Fibroblast of skin of back (primary cell): Measurements from ENCODE around the gene SLC35G2.
"Not testable (repeated sequence)": the region's sequence is repeated elsewhere in the genome, so short reads cannot be mapped to it uniquely, and the experiment has no call there.

ENCODE experiments used
- DNase-seq: peaks from one replicate; pipeline ENCODE4 v3.0.0-alpha.2; 2013

SLC35G2 gene

GRCh38 chr3:136835089-136835812 lies 16.3 kb downstream of the SLC35G2 start:
- no peak for DNase-seq

DNA sequence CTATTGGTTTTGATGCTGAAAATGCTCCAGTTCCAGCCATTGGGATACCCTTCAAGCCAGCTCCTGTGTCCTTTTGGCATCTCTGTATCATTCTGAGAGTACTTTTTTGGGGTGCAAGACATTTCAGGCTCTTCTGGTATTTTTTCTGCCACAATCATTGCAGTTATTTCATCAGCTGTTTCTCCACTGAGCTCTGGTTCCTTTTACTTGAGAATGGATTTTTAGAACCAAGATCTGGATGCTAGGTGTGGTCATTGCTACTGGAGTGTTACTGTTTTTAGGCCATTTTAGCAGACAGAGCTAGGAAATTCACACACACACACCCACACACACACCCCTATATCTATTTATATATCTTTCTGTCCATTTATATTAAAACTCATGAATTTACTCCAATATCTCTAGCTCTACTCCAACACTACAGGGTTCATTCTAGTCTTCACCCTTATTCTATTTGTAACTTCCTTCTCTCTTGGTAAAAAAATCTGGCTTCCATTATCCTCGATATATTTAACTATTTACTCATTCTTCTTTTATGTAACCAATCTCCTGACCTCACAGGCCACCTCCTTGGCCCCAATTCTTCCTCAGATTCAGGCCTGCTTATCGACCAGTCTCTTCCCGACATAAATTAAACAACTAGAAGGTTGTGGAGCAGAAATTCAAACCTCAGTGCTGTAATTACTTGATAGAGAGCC lies 17.0 kb downstream of the SLC35G2 start:
- DNase-seq, result no peak

GRCh38 chr3:136836511-136837156 lies 17.7 kb downstream of the SLC35G2 start:
- DNase-seq, result no peak

DNA sequence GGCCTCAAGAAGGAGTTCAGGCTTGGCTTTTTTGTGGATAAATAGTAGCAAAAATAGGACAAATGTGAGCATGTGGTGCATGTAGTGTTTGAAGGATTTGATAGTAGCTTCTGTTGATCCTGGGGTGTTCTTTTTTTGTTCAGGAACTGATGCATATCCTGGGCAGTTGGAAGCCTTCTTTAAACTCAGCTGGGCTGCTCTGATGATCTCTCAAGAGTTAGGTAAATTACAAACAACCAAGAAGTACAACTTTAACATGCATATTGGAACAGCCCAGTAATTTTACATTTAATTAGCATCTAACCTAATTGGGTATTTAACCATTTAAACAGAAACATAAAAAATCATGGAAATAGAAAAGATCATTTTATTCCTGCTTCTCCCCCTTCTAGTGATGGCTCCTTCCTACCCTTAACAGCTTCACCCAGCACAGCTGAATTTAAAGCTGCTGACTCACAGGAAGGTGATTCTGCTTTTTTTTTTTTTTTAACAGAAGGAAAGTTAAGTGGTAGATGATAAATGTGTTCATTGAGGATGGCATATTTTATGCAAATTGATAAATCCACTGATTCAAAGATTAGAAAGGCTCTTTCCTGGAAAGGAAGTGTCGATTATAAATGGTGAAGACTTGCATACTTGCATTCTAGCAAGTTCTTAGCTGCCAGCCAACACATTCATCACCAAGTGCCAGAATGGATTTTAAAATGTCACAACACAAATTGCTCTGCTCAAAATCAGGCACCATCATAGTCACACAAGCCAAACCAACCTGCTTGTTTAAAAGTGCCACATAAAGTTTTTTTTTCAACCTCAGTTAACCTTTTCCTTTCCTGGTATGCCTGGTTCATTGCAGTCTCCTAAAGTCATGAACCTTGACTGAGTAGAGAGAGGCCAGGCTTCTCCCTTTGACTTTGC lies 20.0 kb downstream of the SLC35G2 start:
- peak; percentile 38 for DNase-seq

DNA sequence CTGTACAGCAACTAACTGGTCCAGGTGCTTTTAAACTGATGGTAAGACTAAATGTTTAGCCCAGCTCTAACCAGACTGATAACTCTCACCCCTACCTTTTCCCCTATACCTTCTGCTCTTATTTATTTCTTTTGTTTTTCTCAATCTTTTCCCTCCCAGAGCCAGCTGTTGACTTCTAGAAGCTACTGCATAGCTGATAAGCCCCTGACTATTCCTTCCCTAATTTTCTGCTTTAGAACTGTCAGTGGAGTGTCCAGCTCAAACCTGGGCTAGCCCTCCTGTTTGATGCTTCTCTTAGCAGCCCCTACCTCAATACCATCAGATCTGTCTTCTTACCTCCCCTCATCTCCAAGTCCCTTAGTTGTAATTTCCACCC lies 20.6 kb downstream of the SLC35G2 start:
- DNase-seq, result no peak

- DNase-seq, result no peak
Observed at GRCh38 chr3:136840252-136840651, 21.3 kb downstream of the SLC35G2 start.

- DNase-seq, result no peak
Observed at GRCh38 chr3:136842294-136842693, 23.4 kb downstream of the SLC35G2 start.

DNA sequence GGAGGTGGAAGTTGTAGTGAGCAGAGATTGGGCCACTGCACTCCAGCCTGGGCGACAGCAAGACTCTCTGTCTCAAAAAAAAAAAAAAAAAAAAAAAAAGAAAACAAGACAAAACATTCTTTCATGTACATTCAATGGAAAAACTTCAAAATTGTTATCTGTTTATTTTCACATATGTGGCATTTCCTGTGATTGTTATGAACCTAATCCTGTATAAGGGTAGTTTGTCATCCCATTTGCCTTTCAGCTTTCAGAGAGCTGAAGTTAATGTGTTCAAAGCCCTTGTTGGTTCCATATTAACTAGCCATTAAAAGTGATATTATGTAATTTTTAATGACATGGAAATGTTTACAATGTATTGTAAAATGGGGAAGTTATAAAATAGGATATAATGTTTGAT lies 25.8 kb downstream of the SLC35G2 start:
- DNase-seq, result no peak

- no peak for DNase-seq
Observed at GRCh38 chr3:136852180-136852579, 33.3 kb downstream of the SLC35G2 start.

GRCh38 chr3:136856665-136857064 lies 37.7 kb downstream of the SLC35G2 start:
- DNase-seq, result no peak

GRCh38 chr3:136858381-136858780 lies 39.5 kb downstream of the SLC35G2 start:
- no peak for DNase-seq

- DNase-seq, result no peak
Observed at GRCh38 chr3:136860541-136860940, 41.6 kb downstream of the SLC35G2 start.

DNA sequence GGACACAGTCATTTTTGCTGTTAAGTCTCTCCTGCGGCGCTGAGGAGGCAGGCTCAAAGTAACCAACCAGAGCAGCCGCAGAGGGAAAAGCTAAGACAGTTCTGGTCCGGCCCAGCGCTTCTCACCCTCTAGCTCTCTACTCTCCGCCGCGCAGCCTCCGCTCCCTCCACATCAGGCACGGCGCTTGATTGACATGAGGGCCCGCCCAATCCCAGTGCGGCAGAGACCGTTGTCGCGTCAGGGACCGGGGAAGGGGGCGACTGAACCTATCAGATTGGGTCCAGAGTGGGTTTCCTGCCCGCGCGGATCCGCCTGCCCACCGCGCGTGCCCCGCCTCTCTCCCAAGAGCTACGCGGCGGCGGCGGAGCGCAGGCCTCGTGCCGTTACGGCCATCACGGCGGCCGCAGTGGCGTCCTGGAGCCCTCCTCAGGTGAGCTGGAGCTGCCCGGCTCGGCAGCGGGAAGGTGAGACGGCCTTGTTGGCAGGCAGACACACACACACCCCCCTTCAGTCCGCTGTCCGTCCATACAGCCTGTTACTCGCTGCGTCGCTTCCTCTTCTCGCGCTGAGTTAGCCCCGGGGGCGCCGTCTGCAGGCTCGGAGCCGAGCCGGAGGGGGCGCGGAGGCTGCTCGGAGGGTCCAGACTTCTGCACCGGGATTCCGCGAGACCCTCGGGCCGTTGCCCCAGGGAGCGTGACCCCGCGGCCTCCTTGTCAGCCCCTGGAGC lies 43.1 kb downstream of the SLC35G2 start, which contains the start of gene NCK1:
TSS of gene NCK1 (plus strand) at position 319 of the 727 bp plus-strand sequence. CDS start 65,794 bp downstream, outside the sequence.
- peak; percentile 99 for DNase-seq

DNA sequence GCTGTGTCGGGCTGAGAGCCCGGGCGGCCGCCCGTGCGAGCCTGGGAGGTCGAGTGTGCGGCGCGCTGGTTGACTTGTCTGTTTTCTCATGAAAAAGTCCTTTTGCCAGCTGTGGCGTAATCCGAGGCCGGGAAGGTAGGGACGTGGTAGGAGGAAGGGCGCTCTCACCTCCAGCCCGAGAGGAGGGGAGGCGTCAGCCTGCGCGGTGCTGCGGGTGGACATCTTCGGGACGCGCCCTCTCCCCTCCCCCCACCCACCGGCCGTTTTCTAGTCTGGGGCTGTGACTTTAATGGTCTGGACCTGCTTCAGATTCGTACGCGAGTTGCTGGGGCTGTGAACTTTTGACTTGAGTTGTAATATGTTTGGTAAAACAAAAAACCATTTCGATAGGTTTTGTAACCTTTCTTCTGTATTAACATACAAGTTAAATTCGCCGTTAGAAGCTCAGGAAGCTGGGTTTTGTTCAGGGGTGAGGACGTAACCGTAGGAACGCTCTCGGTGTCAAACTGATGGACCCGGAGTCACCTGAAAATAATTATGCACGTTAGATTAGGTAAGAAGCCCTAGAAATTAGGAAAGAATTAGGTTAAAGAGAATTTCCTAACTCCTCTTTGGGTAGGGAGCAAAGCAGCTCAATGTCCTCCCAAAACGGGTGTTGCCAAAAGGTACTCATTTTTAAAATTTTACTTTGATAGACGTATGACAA lies 43.8 kb downstream of the SLC35G2 start:
- DNase-seq, result peak; percentile 50

GRCh38 chr3:136869282-136869681 lies 50.4 kb downstream of the SLC35G2 start:
- DNase-seq, result no peak

DNA sequence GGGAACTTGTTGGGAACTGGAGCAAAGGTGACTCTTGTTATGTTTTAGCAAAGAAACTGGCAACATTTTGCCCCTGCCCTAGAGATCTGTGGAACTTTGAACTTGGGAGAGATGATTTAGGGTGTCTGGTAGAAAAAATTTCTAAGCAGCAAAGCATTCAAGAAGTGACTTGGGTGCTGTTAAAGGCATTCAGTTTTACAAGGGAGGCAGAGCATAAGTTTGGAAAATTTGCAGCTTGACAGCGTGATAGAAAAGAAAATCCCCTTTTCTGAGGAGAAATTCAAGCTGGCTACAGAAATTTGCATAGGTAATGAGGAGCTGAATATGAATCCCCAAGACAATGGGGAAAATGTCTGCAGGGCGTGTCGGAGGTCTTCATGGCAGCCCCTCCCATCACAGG lies 53.3 kb downstream of the SLC35G2 start:
- not testable (repeated sequence) for DNase-seq

- not testable (repeated sequence) for DNase-seq
Observed at GRCh38 chr3:136879510-136879909, 60.6 kb downstream of the SLC35G2 start.

- DNase-seq, result no peak
Observed at GRCh38 chr3:136882571-136882970, 63.6 kb downstream of the SLC35G2 start.

DNA sequence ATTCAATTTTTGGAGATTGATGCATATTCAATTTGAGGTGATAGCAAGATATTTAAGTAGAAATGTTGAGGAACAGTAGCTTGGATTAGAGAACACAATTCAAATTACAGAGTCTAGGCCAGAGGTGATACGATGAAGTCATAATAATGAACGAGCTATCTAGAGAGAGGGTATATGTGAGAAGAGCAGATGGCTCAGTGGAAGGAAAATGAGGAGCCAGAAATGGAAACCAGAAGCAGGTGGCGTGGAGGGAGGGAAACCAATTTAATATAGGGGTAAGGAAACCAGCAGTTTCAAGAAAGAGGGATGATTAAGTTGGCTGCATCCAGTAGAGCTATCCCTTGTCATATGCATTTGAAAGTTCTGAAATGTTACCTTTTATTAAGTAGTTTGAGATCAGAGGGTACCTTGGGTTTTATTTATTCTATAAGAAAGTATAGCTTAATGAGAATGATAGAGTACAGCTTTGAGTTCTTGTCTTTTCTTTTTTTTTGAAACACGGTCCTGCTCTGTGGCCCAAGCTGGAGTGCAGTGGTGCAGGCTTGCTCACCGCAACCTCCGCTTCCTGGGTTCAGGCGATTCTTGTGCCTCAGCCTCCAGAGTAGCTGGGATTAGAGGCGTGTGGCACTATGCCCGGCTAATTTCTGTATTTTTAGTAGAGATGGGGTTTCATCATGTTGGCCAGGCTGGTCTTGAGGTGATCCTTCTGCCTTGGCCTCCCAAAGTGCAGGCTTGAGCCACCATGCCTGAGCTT lies 65.2 kb downstream of the SLC35G2 start:
- DNase-seq, result no peak
